Measurements from ENCODE around the gene IGLL1.
"Not testable (repeated sequence)": the region's sequence is repeated elsewhere in the genome, so short reads cannot be mapped to it uniquely, and the experiment has no call there.

Gene IGLL1

DNA sequence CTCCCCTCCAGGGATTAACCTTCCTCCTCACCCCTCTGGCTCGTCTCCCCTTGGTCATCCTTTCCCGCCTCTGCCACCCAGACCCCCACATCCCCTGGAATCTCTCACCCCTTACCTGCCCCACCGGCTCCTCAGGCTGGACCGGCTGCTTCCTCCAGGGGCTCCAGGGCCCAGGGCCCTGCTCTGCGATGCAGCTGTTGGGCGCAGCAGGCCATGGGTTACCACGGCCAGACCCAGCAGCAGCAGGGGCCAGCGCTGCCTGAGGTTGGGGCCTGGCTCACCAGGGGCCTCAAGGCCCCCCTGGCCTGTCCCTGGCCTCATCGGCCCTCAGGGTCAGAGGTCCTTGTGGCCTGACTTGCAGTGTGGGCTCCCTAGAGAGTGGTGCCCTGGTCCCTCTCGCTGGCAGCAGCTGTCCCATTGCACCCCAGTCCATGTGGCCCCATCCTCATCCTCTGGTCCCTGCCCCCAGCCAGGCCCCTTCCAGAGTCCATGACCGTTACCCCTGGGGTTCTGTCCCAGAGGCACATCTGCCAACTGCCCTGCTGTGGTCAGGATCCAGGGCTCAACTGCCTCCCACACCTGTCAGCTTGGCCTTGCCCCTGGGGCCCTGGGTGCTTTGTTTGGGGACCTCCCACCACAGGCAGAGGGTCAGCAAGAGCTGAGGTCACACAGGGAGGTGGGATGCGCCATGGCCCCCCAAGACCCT lies at the start of gene IGLL1:
Gene IGLL1, minus strand, starts transcription at position 421 of the 706 bp plus-strand sequence. Its CDS starts 100 bp downstream, at position 321.
- DNase-seq (ENCODE audit: low read depth in 2 of 2), result no peak

DNA sequence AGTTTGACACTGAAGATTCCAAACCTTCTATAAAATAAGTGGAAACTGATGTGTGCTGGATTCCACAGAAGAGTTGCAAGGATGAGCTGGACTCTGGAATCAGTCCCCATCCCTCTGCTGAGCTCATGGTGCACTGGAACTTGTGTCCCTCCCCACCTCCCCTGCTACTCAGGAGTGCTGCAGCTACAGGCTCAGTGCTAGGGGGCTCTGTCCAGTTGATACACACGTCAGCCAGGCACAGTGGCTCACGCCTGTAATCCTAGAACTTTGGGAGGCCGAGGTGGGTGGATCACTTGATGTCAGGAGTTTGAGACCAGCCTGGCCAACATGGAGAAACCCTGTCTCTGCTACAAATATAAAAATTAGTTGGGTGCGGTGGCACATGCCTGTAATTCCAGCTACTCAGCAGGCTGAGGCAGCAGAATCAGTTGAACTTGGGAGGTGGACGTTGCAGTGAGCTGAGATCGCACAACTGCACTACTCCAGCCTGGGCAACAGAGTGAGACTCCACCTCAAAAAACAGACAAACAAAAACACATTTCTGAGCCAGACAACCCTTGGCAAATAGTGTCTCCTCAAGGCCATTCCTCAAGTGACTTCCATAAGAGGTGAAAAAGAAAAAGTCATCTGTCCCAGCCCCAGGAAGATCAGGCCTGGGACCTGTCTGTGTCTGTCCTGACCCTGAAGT lies 48.1 kb upstream of the IGLL1 start:
- DNase-seq (ENCODE audit: low read depth in 2 of 2), result not testable (repeated sequence)

DNA sequence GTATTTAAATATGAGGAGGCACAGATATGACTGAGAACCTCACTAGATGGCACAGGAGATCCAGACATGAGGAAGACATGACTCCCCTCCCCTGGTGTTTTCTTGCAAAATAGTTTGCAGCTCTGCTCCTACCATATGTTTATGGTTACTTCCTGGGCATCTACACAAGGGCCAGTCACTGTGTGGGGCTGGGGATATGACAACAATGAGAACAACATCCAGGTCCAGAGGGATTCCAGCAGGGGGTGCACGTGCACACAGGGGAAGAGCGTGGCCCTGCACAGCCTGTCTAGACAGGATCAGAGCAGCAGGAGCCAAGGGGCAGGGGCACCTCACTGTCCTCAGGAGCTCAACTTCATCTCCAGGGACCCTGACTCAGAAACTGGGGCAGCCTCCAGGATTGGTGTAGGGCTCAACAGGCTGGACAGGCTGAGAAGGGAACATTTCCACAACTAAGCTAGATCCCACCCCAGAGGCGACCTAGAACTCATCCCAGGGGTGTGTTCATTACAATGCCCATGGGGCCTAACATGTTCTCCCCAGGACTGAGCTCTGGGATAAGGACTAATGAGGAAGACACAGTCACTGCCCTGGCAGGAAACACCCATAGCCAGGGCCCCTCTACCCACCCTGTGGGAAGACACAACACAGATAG lies 47.4 kb upstream of the IGLL1 start:
- DNase-seq (ENCODE audit: low read depth in 2 of 2), result peak; percentile 5 to 39

DNA sequence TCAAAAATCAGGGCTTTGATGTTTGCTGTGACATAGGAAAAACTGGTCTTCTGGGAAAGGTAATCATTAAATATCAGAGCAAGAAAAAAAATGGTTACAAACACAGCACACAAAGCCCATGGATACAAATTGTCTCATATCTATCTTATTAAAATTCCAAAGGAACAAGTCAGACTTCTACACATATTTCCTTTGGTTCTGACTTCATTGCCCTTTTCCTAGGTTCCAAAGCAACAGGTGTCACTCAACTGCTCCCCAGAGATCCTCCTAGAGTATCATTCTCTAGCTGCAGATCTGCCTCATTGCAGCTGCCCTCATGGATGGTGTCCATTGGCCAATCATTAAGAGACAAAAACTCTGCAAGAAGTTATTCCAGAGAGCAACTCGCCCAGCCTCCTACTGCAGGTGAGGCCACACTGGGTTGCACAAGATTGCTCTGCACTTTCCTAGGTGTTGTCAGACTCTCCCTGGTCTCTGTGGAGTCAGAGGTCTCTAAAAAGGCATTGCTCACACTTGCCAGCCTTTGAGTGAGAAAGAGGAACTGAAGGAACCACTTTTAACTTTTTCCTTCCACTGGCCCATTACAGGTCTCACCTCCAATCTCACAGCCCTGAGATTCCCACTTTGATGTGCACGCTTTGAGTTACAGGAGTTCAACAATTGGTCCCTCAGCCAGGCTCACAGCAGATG lies 46.3 kb upstream of the IGLL1 start:
- no peak for DNase-seq (ENCODE audit: low read depth in 2 of 2)

DNA sequence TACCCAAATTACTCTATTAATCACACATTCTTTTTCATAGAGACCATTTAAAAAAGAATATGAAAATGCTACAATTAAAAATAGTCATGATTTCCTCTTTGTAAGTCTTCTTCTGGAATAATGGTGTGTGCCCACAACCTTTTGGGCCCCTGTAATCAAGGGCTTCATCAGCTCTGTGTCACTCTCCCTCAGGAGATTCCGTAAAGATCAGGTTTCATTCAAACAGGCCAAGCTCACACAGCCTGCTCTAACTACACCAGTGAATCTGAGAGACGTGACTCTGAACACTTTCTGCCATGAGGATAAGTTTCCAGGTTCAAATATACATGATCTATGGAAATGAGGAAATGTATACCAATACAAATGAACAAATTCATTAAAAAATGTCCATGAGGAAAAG lies 42.5 kb upstream of the IGLL1 start:
- no peak for DNase-seq (ENCODE audit: low read depth in 2 of 2)

DNA sequence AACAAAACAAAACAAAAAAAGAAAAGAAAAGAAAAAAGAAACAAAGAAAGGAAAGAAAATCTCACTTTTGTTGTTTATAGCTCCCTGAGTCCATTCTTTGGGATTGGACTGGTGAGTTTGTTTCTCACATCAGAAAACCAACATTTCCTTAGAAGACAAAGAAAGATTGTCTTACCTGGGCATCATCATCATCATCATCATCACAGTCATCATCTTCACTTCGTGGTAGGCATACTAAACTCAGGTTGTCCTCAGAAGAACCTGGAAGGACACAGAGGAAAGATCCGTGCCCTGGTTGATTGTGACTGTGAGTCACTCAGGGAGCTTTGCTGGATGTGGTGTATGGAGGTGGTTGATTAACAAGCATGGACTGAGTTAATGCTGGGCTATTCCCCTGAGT lies 41.8 kb upstream of the IGLL1 start:
- DNase-seq (ENCODE audit: low read depth in 2 of 2), result not testable (repeated sequence)

DNA sequence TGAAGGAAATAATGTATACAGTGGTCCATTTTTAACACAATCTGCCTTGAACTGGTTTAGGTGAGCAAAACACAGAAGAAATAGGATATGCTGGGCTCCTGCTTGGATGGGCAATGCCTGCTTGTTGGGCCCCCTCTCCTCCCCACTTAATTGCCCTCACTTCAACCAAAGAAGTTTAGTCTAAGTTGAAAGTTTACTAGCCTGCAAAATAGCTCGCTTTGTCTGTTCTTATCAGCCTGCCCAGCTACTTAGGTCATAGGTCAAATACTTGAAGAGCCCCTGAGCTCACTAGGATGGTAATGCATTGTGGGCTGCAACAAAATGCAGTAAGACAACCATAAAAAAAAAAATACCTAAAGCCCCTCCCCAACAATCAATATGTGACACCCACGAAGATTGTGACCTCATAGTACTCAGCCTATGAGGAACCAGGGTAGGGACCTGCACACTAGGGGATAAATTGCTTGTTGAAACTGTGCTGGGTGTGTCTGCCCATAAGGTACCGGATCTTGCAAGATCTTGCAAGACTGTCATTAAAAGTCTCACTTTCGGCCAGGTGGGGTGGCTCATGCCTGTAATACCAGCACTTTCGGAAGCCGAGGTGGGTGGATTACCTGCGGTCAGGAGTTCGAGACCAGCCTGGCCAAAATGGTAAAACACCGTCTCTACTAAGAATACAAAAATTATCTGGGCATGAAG lies 41.1 kb upstream of the IGLL1 start:
- no peak for DNase-seq (ENCODE audit: low read depth in 2 of 2)

DNA sequence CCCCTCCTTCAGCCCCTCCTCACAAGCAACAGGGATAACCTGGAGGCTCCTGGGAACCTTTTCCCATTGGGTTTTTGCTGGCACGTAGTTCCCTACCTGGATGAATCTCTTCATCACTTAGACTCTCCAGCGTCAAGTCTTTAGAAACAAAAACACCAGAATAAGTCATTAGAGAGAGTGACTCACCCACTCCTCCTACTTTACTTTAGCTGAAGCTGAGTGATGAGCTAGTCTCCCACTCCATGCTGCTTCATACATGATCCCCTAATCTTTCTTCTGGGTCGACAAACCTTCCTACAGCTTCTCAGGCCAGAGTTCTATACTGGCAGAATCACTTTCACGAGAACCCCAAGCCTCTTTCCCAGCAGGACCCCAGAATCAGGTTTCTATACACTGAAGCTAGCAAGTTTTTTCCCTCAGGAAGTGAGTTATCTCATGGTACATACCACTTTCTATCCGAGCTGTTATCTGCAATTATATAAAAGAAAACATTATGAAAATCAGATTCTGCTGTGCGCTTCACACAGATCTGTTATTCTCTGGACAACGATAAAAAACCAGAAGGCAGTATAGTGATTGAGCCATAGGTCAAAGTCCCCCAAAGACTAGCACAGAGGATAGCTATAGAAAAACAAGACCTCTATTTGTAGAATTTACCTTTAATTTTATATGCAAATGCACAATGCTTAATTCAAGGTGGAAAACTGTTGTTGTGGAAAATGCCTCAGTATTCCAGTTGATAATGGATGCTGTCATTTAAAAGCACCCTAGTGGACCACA lies 33.3 kb upstream of the IGLL1 start:
- DNase-seq (ENCODE audit: low read depth in 2 of 2), result no peak

DNA sequence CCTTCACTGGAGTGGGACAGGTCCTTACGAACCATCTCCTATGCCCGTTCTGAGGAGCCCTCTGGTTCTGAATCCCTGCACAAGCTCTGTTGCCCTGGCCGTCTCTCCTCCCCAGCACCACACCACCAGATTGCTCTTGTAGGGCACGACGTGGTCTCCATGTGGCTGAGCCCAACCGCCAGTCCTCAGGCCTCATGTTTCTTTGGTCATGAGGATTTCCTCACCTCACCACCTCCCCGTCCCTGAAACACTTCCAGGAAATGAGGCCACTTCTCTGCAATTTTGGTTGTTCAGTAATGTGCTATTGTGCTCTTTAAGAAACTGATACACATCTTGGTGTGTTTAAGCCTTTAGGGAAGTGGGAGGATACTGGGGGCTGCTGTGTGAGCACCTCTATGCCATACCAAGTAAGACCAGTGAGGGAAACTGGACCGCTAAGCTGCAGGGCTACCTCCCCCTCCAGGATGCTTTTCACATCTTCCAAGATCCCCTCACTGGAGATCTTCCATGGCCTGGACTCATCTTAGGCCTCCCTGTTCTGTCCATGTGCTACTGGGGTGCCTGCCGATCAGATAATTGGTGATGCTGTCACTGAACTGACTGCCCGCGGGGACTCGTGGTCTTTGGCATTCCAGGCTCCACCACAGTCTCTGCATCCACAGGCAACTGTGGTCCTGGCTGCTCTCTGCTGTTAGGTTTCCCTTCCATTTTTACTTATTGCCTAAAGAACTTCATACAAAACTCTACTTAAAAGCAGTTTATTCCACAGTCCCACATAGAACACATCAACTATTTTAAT lies 30.1 kb upstream of the IGLL1 start:
- no peak for DNase-seq (ENCODE audit: low read depth in 2 of 2)

DNA sequence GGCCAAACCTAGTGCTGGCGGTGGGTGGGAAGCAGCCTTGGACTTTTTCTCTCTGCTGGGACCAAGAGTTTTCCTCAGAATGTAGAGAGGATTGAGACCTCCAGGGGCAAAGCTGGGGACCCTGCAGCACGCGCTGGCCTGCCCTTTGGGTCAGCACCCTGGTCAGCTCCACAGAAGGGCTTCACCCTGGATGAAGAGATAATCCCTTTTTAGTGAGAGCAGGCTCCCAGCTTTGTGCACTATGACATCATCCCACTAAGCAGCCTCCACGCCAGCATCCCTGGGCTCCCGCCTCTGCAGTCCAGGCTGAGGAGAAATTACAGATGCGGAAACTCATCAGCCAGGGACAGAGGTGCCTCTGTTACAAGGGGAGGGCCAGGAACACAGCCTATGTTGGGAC lies 28.5 kb upstream of the IGLL1 start:
- no peak for DNase-seq (ENCODE audit: low read depth in 2 of 2)

DNA sequence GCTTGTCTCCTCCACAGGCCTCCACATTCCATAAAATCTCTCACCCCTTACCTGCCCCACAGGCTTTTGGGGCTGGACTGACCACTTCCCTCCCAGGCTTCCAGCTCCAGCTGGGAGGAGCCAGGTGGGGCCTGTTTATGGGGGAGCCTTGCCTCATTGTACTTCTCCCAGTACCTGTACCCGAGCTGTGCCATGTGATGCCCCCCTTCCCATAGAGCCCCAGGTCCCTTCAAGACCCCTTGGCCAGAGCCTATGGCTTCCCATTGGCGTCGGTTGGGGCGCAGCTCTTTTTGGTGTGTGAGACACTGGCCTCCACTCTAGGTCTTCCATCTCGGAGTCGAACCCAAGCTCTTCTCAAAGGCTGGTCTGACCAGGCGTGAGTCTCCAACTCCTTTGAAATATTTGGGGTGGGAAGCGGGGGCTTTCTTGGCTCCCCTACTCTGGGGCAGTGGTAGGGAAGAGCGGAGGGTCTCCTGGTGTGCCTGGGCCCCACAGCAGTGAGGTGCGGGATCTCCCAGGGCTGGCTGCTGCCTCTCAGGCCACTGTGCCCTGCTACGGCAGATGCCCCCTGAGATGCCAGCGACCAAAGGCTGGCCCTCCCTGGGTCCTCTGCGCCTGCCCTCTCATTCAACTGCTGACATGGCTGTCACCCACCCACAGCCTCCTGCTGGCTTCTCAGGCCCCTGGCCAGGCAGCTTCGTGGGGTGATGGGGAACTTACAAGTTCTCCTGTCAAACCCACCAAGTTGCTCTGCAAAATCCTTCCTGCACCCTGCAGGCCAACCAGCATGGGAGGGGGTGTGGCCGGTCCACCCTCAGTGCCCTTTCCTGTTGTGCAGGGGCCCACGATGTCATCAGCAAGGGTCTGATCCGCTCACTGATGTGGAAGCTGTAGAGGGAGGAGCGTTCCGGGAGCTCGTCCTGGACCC lies 26.4 kb upstream of the IGLL1 start:
- DNase-seq (ENCODE audit: low read depth in 2 of 2), result no peak

DNA sequence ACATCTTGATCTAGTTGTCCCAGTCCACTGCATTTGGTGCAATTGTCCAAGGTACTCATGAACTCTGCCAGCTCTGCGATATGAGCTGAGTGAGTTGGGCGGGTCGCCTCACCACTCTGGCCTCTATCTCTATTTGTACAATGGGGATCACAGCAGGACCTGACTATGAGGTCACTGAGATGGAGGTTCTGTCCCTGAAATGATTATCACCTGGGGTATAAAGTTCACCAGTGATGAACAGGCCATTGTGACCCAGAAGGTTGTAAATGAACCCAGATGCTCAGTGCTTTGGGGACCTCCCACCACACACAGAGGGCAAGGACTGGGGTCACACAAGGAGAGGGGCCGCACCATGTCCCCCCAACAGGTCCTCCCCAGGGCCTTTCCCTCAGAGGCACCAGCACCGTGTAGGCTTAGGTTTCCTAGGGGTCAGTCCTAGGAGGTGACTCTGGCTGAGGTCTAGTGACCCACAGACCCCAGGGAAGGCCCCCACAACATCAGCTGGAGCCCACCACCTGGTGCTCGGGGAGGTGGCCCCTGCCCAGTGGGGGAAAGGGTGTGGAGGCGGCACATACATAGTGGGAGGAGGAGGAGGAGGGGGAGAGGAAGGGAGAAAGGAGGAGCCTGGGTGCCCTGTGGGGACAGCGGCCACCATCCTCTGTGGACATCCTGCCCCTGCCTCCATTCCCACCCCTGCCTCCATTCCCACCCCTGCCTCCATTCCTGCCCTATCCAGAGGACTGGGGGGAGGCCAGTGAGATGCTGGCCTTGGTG lies 25.0 kb upstream of the IGLL1 start:
- DNase-seq (ENCODE audit: low read depth in 2 of 2), result no peak

DNA sequence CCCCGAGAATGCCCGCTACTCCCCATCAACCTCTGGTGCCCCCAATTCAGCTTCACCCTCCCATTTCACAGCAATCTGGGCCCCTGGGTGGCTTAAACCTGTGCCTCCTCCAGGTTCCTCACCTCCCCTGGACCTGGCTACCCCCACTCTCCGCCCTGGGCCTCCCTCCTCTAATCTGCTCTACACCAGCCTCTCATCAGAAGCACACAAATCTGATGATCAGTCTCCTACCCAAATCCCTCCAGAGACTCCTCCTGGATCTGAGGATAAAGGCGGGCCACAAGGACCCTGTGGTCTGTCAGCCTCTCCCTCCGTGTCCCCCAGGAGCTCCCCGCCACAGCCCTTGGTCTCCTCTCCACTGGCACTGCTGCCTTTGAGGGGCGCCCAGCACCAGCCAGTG lies 23.2 kb upstream of the IGLL1 start:
- no peak for DNase-seq (ENCODE audit: low read depth in 2 of 2)

DNA sequence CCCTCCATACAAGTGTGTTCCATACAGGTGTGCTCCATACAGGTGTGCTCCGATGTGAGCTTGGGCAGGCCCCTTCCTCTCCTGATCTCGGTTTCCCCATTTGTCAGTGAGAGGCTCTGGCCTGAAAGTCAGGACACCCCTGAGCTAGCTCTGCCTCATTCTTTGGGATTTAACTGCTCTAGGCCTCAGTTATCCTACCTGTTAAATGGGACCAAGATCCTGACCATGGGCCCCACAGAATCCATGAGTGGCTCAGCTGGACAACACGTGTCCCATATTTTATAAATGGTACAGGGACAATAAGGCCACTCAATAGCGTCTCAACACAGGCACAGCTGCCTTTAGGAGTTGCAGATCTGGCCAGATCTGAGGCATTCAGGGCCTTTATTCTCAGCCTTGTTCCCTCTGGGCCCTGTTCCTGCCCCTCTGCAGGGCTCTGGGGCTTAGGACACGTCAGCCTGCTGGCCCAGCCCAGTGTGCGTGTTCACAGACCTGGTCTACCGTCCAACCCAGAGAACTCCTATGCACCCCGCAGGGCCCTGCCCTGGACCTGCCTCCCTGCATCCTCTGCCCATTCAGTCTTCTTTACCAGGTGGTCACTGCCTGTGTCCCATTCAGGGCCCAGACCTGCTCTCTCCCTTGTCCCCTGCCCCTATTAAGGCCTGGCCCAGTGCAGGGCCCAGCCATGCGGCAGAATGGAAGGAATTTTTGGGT lies 18.9 kb upstream of the IGLL1 start:
- no peak for DNase-seq (ENCODE audit: low read depth in 2 of 2)

DNA sequence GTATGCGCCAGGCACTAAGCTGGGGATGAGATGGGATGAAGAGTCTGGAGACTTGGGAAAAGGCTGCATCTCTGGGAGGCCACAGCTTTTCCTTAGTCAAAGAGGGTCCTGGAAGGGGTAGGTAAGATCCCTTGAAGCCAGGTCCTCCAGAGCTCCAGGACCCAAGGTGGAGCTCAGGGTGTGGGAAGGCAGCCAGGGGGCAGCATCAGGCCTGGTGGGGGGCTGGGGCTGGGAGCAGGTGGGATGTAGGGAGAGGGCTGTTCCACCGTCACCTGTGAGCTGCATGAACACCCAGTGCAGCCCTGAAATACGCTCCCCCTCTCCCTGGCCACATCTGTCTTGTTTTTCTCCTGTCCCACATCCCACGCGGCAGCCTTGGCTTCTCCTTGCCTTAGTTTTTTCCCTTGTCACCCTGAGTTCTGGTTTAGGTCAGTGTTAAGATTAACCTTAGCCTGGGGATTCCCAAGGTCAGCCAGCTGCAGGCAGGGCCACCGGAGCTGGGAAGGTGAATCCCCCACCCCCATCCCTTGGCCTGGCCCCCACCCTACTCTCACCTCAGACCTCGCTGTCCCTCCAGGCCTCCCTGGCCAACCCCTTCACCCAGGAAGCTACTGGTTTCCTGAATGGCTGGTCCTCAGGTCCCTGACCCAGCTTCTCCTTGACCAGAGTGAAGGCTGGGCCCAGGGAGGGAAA lies 17.6 kb upstream of the IGLL1 start:
- not testable (repeated sequence) for DNase-seq (ENCODE audit: low read depth in 2 of 2)

DNA sequence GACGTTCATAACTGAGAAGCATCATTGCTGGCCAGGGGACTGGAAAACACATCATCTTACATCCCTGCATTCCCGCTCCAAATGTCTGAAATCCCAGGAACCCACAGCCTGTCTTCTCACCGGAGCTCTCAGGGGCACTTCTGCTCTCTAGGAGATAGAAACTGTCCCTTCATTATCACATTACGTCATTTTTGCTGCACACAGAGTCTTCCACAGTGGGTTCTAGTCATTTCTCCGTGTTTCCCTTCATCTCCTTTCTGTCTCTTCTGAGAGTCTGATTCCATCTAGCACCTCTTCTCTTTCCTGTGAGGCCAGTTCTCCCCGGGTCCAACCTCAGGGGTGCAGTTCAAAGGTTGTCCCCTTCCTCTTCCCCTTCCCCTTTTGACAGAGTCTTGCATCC lies 15.8 kb upstream of the IGLL1 start:
- not testable (repeated sequence) for DNase-seq (ENCODE audit: low read depth in 2 of 2)

DNA sequence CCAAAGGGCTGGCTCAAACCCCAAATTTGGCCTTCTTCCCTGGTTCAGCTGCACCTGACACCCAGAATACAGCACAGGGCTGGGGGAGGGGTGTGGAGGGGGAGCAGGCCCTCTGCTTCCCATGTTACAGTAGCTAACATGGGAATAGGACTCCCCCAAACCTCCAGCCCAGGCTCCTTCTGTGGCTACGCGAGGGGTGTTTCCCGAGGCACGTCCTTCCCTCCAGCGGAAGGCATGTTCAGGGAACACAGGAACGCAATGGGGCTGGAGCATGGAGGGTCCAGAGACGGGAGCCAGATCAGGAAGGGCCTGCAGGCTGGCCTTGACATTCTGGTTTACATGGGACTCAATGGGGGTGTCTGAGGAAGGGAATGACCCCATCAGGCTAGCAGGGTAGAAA lies 11.8 kb upstream of the IGLL1 start:
- DNase-seq (ENCODE audit: low read depth in 2 of 2), result no peak

Data from stimulated activated CD4-positive, alpha-beta T cell treated with anti-CD3 and anti-CD28 coated beads, Interleukin-12 subunit alpha, Interleukin-12 subunit beta, amount 100 ng/mL, for 24 hours (primary cell).